K562 (cell line): ENCODE measurements around the gene MED20. TPM values are rescaled to one million over a fixed set of nuclear protein-coding genes. Genes with fewer than 3 reads are reported as not detected.

Experiments used
- ARID2 ChIP-seq: fragments of 450-650 bp; IDR thresholded peaks from 2 replicates; pipeline ENCODE4 v1.6.1; 2017; ENCODE audit warnings: antibody characterized with exemption, mild to moderate bottlenecking
- ATF7 ChIP-seq: fragments of 450-650 bp; IDR thresholded peaks from 2 replicates; pipeline ENCODE4 v1.7.1; 2014; ENCODE audit warnings: mild to moderate bottlenecking, moderate library complexity
- CHD4 ChIP-seq: fragments of 200-600 bp; sonication (generic); IDR thresholded peaks from 3 replicates; pipeline ENCODE4 v1.6.1; 2012; ENCODE audit warnings: low read depth, mild to moderate bottlenecking, mixed read lengths, low read length, inconsistent platforms; ENCODE audit not compliant: insufficient read depth, insufficient replicate concordance, poor library complexity, severe bottlenecking
- CREBBP ChIP-seq: IDR thresholded peaks from one replicate; pipeline ENCODE4 v1.6.1; 2012; ENCODE audit warnings: low read depth, mild to moderate bottlenecking, control low read depth, inconsistent platforms, low read length
- FUS ChIP-seq: fragments of 200-400 bp; formaldehyde crosslinking; optimal IDR thresholded peaks from 2 replicates; pipeline ENCODE3; 2017; ENCODE audit warnings: low read depth, low read length
- HNRNPK ChIP-seq: fragments of 200-400 bp; formaldehyde crosslinking; IDR thresholded peaks from one replicate; pipeline ENCODE4 v1.6.1; 2018; ENCODE audit warnings: mild to moderate bottlenecking, low read depth, low read length; ENCODE audit not compliant: poor library complexity, severe bottlenecking
- MAFK ChIP-seq: IDR thresholded peaks from 2 replicates; pipeline ENCODE4 v1.6.1; 2011; ENCODE audit warnings: low read length, improper control_type of control experiment
- MBD2 ChIP-seq: sonication (generic); IDR thresholded peaks from 2 replicates; pipeline ENCODE4 v1.6.1; 2016; ENCODE audit warnings: low read depth, borderline replicate concordance
- PRMT5 ChIP-seq: sonication (generic); formaldehyde crosslinking; IDR thresholded peaks from 2 replicates; pipeline ENCODE4 v1.5.0; 2020; ENCODE audit warnings: missing genetic modification reagents
- RBFOX2 ChIP-seq: fragments of 200-400 bp; formaldehyde crosslinking; IDR thresholded peaks from 2 replicates; pipeline ENCODE4 v1.6.1; 2017; ENCODE audit warnings: low read depth, mild to moderate bottlenecking, low read length, moderate library complexity
- RFX5 ChIP-seq: IDR thresholded peaks from 2 replicates; pipeline ENCODE4 v1.6.1; 2011; ENCODE audit warnings: low read depth, mild to moderate bottlenecking, improper control_type of control experiment, low read length
- ZC3H11A ChIP-seq: IDR thresholded peaks from 2 replicates; pipeline ENCODE4 v1.6.1; 2012; ENCODE audit warnings: low read depth, low read length, improper control_type of control experiment
- ZKSCAN1 ChIP-seq: fragments of 150-350 bp; IDR thresholded peaks from 2 replicates; pipeline ENCODE4 v1.6.1; 2016; ENCODE audit warnings: low read depth, low read length
- ZNF436 ChIP-seq: fragments of 250-450, 450-650 bp; sonication (Bioruptor Pico); formaldehyde crosslinking; IDR thresholded peaks from 2 replicates; pipeline ENCODE4 v1.7.0; 2020; ENCODE audit warnings: mild to moderate bottlenecking
- polyA plus RNA-seq, 8 experiments: library from polyadenylated mRNA; depleted of rRNA in 4 of 8; stranded (reverse) in 5 of 8; unstranded in 3 of 8; fragments of >200 nt; fragmentation: Nextera tagmentation in 2 of 8; fragmentation: Illumina TruSeq in 1 of 8; extraction: Ambion mirVana in 2 of 8; extraction: Trizol in 1 of 8; gene quantifications; 2 replicates each; pipeline versions ENCODE4 v1.2.1 to v1.2.3, GENCODE V29; 2011 to 2014; ENCODE audit warnings: inconsistent platforms in 1 of 8, missing spikeins in 1 of 8
- total RNA-seq, 7 experiments: library from RNA; depleted of rRNA in 6 of 7; stranded (reverse); fragments of >200 nt in 6 of 7; fragmentation: Illumina TruSeq in 2 of 7; extraction: Trizol in 2 of 7; gene quantifications; 2 replicates each; pipeline versions ENCODE4 v1.2.1 to v1.2.3, GENCODE V29; 2011 to 2021; ENCODE audit warnings: low replicate concordance in 1 of 7
- TF ChIP-seq, protein P1 (sequence below): fragments of 250-450 bp; sonication (Bioruptor Pico); IDR thresholded peaks from 2 replicates; pipeline ENCODE4 v1.8.0; 2021; ENCODE audit warnings: borderline replicate concordance, mild to moderate bottlenecking, moderate library complexity; ENCODE audit not compliant: poor library complexity, severe bottlenecking
- TF ChIP-seq, protein P2 (sequence below), 2 experiments: IDR thresholded peaks; 2 replicates each; pipeline ENCODE4 v1.6.1; 2011; ENCODE audit warnings: borderline replicate concordance in 1 of 2, control low read depth in 1 of 2, low read depth in 1 of 2, low read length in 1 of 2, mild to moderate bottlenecking in 1 of 2, mixed read lengths in 1 of 2, moderate library complexity in 1 of 2; ENCODE audit not compliant: insufficient read depth in 1 of 2, insufficient read length in 1 of 2, poor library complexity in 1 of 2, severe bottlenecking in 1 of 2; ENCODE audit errors: extremely low read depth in 1 of 2
- TF ChIP-seq, protein P3 (sequence below): fragments of 450-650 bp; IDR thresholded peaks from 2 replicates; pipeline ENCODE4 v1.6.1; 2016; ENCODE audit warnings: low read depth
- TF ChIP-seq, protein P4 (sequence below): fragments of 250-450 bp; sonication (Bioruptor Pico); IDR thresholded peaks from 2 replicates; pipeline ENCODE4 v1.8.0; 2022; ENCODE audit warnings: moderate library complexity, mild to moderate bottlenecking, inconsistent platforms

Gene MED20
- total and polyA plus RNA-seq, 9 of the 15 experiments (the other 6 are each of a cell fraction or from before 2014, with no cell fraction given) = 27.3 to 80.9 (median 46.0) TPM

DNA sequence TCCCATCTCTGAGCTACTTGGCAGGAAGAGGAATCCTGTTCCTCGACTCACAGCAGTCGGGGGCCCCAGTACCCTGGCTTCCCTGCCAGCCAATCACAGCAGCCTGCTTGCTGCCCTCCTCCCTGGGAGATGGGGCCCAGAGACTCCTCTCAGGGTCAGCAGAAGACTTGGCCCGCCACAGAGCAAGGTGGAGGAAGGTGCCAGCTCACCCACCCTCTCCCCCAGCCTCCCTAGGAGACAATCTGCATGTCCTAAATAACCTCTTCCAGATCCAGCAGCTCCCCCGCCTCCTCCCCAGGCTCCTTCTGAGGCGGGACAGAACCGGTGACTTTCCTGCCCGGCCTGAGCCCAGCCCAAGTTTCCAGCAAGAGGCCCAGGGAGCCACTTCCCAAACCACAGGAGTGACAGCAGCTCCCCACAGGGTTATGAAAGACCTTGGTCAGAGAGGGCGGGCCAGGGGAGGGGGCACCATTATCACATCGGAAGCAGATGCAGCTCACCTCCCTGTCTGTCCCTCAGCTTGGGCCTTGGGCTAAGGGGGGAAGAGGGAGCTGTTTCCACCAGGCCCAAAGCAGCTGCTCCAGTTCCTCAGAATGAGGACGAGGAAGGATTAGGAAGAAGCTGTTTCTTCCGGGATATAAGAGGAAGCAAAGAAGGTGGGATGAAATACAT lies 18.4 kb upstream of the MED20 start (continued):
- TF ChIP-seq, protein P1, sequence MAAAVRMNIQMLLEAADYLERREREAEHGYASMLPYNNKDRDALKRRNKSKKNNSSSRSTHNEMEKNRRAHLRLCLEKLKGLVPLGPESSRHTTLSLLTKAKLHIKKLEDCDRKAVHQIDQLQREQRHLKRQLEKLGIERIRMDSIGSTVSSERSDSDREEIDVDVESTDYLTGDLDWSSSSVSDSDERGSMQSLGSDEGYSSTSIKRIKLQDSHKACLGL = no peak
- TF ChIP-seq MAFK (no peak), CREBBP (no peak), FUS (no peak), RBFOX2 (peak; percentile 58; the same call in 1 of the 2 replicates), RFX5 (no peak), CHD4 (no peak), ARID2 (no peak), HNRNPK (no peak), ZKSCAN1 (no peak; the same call in 1 of the 2 replicates), PRMT5 (CRISPR knock-in tag) (no peak), ZNF436 (CRISPR knock-in tag) (no peak), MBD2 (peak; percentile 54), ZC3H11A (no peak), ATF7 (peak; percentile 49; the same call in 1 of the 2 replicates)
- TF ChIP-seq, protein P2, sequence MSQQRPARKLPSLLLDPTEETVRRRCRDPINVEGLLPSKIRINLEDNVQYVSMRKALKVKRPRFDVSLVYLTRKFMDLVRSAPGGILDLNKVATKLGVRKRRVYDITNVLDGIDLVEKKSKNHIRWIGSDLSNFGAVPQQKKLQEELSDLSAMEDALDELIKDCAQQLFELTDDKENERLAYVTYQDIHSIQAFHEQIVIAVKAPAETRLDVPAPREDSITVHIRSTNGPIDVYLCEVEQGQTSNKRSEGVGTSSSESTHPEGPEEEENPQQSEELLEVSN (IDR thresholded peaks at IDR 0.05; ENCODE audit: borderline replicate concordance in 1 of 2, extremely low read depth in 1 of 2, insufficient read depth in 1 of 2, insufficient read length in 1 of 2, low read depth in 1 of 2, low read length in 1 of 2, poor library complexity in 1 of 2, severe bottlenecking in 1 of 2) = peak in 1 of 2 experiments; percentile 54
- TF ChIP-seq, protein P3, sequence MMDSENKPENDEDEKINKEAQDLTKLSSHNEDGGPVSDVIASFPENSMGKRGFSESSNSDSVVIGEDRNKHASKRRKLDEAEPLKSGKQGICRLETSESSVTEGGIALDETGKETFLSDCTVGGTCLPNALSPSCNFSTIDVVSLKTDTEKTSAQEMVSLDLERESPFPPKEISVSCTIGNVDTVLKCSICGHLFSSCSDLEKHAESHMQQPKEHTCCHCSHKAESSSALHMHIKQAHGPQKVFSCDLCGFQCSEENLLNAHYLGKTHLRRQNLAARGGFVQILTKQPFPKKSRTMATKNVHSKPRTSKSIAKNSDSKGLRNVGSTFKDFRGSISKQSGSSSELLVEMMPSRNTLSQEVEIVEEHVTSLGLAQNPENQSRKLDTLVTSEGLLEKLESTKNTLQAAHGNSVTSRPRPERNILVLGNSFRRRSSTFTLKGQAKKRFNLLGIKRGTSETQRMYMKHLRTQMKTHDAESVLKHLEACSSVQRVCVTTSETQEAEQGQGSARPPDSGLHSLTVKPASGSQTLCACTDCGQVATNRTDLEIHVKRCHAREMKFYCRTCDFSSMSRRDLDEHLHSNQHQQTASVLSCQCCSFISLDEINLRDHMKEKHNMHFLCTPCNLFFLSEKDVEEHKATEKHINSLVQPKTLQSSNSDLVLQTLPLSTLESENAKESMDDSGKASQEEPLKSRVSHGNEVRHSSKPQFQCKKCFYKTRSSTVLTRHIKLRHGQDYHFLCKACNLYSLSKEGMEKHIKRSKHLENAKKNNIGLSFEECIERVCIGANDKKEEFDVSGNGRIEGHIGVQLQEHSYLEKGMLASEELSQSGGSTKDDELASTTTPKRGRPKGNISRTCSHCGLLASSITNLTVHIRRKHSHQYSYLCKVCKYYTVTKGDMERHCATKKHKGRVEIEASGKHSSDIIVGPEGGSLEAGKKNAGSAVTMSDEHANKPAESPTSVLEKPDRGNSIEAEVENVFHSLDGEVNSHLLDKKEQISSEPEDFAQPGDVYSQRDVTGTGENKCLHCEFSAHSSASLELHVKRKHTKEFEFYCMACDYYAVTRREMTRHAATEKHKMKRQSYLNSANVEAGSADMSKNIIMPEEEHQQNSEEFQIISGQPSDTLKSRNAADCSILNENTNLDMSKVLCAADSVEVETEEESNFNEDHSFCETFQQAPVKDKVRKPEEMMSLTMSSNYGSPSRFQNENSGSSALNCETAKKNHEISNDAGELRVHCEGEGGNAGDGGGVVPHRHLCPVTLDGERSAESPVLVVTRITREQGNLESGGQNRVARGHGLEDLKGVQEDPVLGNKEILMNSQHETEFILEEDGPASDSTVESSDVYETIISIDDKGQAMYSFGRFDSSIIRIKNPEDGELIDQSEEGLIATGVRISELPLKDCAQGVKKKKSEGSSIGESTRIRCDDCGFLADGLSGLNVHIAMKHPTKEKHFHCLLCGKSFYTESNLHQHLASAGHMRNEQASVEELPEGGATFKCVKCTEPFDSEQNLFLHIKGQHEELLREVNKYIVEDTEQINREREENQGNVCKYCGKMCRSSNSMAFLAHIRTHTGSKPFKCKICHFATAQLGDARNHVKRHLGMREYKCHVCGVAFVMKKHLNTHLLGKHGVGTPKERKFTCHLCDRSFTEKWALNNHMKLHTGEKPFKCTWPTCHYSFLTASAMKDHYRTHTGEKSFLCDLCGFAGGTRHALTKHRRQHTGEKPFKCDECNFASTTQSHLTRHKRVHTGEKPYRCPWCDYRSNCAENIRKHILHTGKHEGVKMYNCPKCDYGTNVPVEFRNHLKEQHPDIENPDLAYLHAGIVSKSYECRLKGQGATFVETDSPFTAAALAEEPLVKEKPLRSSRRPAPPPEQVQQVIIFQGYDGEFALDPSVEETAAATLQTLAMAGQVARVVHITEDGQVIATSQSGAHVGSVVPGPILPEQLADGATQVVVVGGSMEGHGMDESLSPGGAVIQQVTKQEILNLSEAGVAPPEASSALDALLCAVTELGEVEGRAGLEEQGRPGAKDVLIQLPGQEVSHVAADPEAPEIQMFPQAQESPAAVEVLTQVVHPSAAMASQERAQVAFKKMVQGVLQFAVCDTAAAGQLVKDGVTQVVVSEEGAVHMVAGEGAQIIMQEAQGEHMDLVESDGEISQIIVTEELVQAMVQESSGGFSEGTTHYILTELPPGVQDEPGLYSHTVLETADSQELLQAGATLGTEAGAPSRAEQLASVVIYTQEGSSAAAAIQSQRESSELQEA = no peak
- TF ChIP-seq, protein P4, sequence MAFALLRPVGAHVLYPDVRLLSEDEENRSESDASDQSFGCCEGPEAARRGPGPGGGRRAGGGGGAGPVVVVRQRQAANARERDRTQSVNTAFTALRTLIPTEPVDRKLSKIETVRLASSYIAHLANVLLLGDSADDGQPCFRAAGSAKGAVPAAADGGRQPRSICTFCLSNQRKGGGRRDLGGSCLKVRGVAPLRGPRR (CRISPR knock-in tag) = no peak
